WERI-Rb-1 (cell line): Measurements from ENCODE around the gene ABLIM2.

Experiments
- DNase-seq: peaks from one replicate; pipeline ENCODE4 v3.0.0-alpha.2; 2020
- H3K27ac ChIP-seq: fragments of 250-450 bp; sonication (Bioruptor Pico); 2 replicates; pipeline ENCODE4 v1.5.1; 2020; ENCODE audit warnings: mild to moderate bottlenecking, moderate library complexity
- H3K27me3 ChIP-seq: fragments of 250-450 bp; sonication (Bioruptor Pico); 2 replicates; pipeline ENCODE4 v1.5.1; 2021; ENCODE audit warnings: mild to moderate bottlenecking, low read depth, moderate library complexity; ENCODE audit not compliant: insufficient read depth, severe bottlenecking
- H3K36me3 ChIP-seq: fragments of 250-450 bp; sonication (Bioruptor Pico); 2 replicates; pipeline ENCODE4 v1.5.1; 2020; ENCODE audit warnings: mild to moderate bottlenecking, moderate library complexity
- H3K4me3 ChIP-seq: 2 replicates; pipeline ENCODE4 v1.5.1; 2011; ENCODE audit warnings: low read depth, mild to moderate bottlenecking, control low read depth, low read length
- H3K9me3 ChIP-seq: fragments of 250-450 bp; sonication (Bioruptor Pico); 2 replicates; pipeline ENCODE4 v1.5.1; 2021; ENCODE audit warnings: mild to moderate bottlenecking, moderate library complexity; ENCODE audit not compliant: severe bottlenecking
- TF ChIP-seq, protein P1 (sequence below): IDR thresholded peaks from 2 replicates; pipeline ENCODE4 v1.5.1; 2011; ENCODE audit warnings: low read depth, mild to moderate bottlenecking, control low read depth, inconsistent platforms, low read length

The ABLIM2 gene

DNA sequence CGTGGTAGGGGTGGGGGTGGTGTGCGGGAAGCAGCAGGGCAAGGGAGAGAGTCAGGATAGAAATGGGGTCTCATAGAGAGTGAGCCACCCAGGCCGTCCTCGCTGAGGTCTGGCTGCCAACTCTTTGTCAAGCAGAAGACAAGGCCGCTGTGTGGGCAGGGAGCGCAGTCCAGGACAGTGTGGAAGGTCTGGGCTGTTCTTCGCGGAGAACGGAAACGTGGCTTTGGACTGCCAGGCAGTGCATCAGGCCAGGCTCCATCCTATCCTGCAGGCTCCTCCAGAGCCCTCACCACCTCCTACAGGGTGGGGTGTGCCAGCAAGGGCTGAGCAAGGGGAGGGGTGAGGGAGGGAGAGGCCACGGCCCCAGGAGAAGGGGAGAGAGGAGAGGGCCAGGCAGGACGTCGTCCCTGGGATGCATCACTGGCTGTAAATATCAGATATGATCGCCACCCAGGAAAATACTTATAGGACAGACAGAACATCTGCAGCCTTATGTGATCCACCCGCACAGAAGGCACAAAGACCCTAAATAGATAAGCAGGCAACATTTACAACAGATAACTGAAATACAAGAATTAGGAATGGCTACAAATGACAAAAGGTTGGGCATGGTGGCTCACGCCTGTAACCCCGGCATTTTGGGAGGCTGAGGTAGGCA is 85.3 kb downstream of the ABLIM2 start:
- H3K27ac ChIP-seq: no peak overlapping the region
- DNase-seq: no peak
- no peaks in the 10 kb centered on the region for H3K27me3 ChIP-seq
- H3K36me3 ChIP-seq: no peaks in the 10 kb centered on the region
- TF ChIP-seq, protein P1, sequence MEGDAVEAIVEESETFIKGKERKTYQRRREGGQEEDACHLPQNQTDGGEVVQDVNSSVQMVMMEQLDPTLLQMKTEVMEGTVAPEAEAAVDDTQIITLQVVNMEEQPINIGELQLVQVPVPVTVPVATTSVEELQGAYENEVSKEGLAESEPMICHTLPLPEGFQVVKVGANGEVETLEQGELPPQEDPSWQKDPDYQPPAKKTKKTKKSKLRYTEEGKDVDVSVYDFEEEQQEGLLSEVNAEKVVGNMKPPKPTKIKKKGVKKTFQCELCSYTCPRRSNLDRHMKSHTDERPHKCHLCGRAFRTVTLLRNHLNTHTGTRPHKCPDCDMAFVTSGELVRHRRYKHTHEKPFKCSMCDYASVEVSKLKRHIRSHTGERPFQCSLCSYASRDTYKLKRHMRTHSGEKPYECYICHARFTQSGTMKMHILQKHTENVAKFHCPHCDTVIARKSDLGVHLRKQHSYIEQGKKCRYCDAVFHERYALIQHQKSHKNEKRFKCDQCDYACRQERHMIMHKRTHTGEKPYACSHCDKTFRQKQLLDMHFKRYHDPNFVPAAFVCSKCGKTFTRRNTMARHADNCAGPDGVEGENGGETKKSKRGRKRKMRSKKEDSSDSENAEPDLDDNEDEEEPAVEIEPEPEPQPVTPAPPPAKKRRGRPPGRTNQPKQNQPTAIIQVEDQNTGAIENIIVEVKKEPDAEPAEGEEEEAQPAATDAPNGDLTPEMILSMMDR: no peak
- no peaks in the 10 kb centered on the region for H3K9me3 ChIP-seq
- no peak overlapping the region for H3K4me3 ChIP-seq

DNA sequence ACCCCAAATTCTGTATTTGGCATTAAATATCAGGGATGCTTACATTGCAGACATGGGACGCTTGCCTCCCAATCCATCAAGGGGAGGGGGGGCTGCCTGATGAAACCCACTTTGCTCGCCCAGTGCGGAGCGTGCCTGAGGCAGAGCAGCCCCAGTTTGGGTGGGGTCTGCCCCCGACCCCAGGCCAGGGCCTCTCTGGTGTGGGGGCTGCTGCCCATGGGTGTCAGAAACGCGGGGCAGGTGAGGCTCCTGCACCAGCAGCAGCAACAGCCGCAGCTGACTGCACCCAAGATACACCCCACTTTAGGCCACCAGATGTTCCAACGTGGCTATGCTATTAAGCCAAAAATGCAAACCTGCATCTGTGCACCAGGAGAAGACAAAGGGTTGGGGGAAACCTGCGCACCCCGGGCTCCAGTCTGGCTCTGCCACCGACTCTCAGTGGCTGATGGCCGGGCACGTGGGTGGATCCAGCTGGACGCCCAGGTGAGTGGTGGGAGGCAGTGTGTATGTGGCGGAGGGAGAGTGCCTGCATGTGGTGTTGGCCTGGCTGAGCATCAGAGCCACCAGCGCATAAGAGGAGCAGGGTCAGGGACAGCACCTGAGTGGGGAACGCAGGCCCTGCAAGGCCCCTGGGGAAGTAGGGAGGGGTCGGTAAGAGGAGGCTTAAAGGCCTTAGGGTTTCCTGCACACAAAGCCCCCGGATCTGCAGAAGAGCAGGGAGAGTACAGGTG is 86.2 kb downstream of the ABLIM2 start:
- Histone ChIP-seq H3K36me3 (no peaks in the 10 kb centered on the region), H3K4me3 (no peak overlapping the region), H3K9me3 (no peaks in the 10 kb centered on the region), H3K27ac (no peak overlapping the region), H3K27me3 (no peaks in the 10 kb centered on the region)
- no peak for DNase-seq
- TF ChIP-seq, protein P1: no peak

DNA sequence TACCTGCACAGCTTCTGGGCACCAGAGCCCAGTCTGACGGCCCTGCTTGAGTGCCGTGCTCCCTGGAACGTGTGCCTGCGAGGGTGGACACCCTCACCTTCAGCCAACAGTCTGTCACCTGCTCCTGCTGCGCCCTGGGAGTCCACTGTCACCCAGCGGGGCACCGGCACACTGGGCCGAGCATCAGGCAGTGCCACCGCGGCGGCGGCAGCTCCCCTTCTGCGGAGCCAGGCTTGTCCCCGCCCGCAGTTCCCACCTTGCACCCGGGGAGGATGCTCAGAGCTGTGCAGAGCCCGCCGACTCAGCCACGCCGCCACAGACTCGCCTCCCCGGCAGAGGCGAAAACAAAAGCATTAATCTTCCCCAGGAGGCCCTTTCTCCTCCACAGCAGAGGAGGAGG is 86.8 kb downstream of the ABLIM2 start:
- DNase-seq: no peak
- TF ChIP-seq, protein P1: no peak
- Histone ChIP-seq H3K36me3 (no peaks in the 10 kb centered on the region), H3K27me3 (no peaks in the 10 kb centered on the region), H3K4me3 (no peak overlapping the region), H3K9me3 (no peaks in the 10 kb centered on the region), H3K27ac (no peak overlapping the region)

DNA sequence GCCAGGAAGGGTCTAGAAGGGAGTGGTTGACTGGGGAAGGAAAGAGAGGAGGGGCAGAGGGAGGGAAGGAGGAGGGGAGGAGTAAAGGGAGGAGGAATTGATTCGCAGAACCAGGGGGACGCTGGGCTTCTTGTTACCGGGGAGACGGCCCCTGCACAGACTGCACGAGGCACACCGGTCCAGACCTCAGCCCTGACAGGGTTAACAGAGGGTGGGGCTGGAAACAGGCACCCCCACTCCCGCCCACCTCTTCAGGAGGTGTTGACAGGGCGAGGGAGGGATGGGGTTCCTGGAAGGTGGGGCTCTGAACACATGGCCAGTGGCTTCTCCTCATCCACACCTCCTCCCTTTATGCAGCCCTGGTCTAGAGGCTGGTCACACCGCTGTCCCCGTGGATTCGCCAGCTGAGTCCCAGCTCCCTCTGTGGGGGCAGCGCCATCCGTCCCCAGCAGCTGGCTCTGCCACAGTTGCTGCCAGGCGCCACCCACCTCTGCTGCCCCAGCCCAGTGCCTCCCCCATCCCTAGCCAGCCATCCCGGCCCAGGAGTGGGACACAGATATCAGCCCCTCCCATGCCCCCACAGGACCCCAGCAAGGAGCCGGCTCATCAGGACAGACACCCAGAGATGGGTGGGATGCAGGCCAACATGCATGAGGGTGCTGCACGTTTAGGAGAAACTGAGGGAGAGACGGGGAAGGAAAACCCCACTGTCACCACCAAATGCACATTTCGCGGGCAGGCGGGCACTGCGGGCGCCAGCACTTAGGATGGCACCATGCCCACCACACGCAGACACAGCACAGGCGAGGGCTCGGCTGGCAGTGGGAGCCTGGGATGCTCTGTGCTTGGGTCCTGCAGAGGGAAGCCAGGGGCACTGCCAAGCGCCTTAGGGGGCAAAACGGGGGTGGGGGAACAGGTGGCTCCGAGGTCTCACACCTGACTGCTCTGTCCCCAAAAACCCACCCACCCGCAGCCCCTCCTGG is 87.6 kb downstream of the ABLIM2 start:
- H3K27ac ChIP-seq: no peak overlapping the region
- TF ChIP-seq, protein P1: no peak
- H3K4me3 ChIP-seq: no peak overlapping the region
- no peak for DNase-seq
- no peaks in the 10 kb centered on the region for H3K27me3 ChIP-seq
- H3K9me3 ChIP-seq: no peaks in the 10 kb centered on the region
- no peaks in the 10 kb centered on the region for H3K36me3 ChIP-seq

DNA sequence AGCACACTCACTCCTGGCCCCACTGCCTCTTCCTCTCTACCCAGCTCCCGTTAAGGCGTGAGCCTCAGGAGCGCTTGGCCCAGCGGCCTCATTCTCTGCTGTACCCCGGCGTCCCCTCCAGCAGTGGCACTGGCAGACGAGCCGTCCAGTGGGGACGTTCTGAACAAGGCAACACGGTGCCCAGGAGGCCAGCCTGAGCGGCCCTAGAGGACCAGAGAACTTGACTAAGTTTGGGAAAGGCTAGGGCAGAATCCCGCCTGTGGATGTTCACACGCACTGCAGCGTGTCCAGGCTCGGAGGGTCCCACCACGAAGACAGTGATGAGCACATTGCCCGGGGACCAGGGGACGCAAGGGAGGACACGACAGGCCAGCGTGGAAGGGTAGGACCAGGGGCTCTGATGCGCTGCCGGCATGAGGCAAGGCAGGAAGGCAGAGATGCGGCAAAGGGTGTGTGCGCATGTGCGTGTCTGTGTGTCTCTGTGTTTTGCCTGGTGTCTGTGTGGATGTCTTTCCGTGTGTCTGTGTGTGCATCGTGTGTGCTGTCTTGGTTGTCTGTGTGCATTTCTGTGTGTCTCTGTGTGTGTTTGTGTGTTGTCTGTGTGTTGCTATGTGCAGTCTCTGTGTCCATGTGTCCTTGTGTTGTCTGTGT is 89.4 kb downstream of the ABLIM2 start:
- no peaks in the 10 kb centered on the region for H3K27me3 ChIP-seq
- no peak overlapping the region for H3K4me3 ChIP-seq
- no peaks in the 10 kb centered on the region for H3K36me3 ChIP-seq
- TF ChIP-seq, protein P1: no peak
- no peak overlapping the region for H3K27ac ChIP-seq
- no peak for DNase-seq
- peaks cover 5% of the 10 kb centered on the region for H3K9me3 ChIP-seq
